ENCODE results near the gene LIN37.

DNA sequence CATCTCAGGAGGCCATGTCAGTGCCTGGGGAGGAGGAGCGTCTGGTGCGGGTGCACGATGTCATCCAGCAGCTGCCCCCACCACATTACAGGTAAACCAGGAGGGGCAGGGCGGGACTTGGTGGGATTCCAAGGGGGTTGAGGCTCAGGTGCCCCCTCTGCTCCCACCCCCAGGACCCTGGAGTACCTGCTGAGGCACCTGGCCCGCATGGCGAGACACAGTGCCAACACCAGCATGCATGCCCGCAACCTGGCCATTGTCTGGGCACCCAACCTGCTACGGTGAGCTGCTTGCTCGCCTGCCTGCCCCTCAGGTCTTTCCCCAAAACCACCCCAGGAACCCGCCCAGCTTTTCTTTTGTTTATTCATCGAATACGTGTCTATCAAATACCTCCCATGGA, 34.2 kb downstream of the LIN37 start:
- TF ChIP-seq ISL1 (CRISPR knock-in tag; IDR thresholded peaks at IDR 0.05) (no peak), ZNF70 (CRISPR knock-in tag; IDR thresholded peaks at IDR 0.05) (no peak), CREB5 (CRISPR knock-in tag; IDR thresholded peaks at IDR 0.05; ENCODE audit: low read depth) (no peak), ZFP3 (CRISPR knock-in tag; IDR thresholded peaks at IDR 0.05) (no peak), SNAI2 (CRISPR knock-in tag; IDR thresholded peaks at IDR 0.05) (no peak), PPARA (CRISPR knock-in tag; IDR thresholded peaks at IDR 0.05; ENCODE audit: borderline replicate concordance) (no peak), OSR1 (CRISPR knock-in tag; IDR thresholded peaks at IDR 0.05) (no peak)
- TF ChIP-seq, protein P1, sequence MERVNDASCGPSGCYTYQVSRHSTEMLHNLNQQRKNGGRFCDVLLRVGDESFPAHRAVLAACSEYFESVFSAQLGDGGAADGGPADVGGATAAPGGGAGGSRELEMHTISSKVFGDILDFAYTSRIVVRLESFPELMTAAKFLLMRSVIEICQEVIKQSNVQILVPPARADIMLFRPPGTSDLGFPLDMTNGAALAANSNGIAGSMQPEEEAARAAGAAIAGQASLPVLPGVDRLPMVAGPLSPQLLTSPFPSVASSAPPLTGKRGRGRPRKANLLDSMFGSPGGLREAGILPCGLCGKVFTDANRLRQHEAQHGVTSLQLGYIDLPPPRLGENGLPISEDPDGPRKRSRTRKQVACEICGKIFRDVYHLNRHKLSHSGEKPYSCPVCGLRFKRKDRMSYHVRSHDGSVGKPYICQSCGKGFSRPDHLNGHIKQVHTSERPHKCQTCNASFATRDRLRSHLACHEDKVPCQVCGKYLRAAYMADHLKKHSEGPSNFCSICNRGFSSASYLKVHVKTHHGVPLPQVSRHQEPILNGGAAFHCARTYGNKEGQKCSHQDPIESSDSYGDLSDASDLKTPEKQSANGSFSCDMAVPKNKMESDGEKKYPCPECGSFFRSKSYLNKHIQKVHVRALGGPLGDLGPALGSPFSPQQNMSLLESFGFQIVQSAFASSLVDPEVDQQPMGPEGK (CRISPR knock-in tag; IDR thresholded peaks at IDR 0.05; ENCODE audit: borderline replicate concordance) = no peak
